Upper lobe of left lung (tissue), 4 donors: Measurements from ENCODE around the gene CSNK2B.

ENCODE experiments used
- EP300 ChIP-seq, 4 donors: sonication (generic); formaldehyde crosslinking; IDR thresholded peaks; one replicate each; pipeline ENCODE4 v1.5.1; 2017; ENCODE audit warnings: antibody characterized with exemption in 4 of 4, control low read depth in 2 of 4
- POLR2A ChIP-seq, 4 donors: fragments of 450-650 bp; IDR thresholded peaks; one replicate each; pipeline ENCODE4 v1.5.1; 2016 to 2017; ENCODE audit warnings: antibody characterized with exemption in 4 of 4, mild to moderate bottlenecking in 2 of 4
- POLR2AphosphoS5 ChIP-seq, 2 donors: sonication (generic); formaldehyde crosslinking; IDR thresholded peaks; one replicate each; pipeline ENCODE4 v1.5.1; 2017; ENCODE audit warnings: antibody characterized with exemption in 2 of 2
- TF ChIP-seq, protein P1 (sequence below), 6 experiments: fragments of 450-650 bp in 4 of 6; fragments of 200-600 bp in 2 of 6; sonication (generic) in 2 of 6; IDR thresholded peaks; one replicate each; pipeline ENCODE4 v1.5.1; 2016 to 2019; ENCODE audit warnings: antibody characterized with exemption in 6 of 6

DNA sequence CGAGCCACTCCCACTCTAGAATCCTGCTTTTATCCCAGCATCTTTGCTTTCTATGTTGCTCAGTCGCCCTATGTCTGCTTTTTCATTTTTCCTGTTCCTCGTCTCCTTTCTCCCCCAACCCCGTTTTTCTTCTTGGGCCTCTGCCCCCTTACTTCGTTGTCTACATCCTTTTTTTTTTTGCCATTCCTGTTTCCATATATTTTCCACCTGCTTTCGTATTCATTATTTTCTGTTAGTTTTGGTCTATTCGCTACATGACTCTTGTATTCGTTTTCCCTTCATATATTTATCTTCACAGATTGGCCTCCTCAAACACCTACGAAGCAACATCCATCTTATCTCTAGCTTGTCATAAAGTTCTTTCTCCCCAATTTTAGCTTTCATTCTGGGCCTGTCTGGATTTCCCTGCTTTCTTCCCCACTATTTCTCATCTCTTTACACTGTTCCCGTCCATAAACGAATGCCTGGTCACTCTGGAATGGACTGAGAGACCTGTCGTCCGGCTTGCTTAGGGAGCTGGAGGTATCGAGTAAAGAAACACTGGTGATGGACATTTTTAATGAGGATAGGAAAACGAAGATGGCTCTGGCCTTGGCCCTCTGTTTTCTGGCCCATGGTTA lies 44.5 kb upstream of the CSNK2B start:
- TF ChIP-seq, protein P1, sequence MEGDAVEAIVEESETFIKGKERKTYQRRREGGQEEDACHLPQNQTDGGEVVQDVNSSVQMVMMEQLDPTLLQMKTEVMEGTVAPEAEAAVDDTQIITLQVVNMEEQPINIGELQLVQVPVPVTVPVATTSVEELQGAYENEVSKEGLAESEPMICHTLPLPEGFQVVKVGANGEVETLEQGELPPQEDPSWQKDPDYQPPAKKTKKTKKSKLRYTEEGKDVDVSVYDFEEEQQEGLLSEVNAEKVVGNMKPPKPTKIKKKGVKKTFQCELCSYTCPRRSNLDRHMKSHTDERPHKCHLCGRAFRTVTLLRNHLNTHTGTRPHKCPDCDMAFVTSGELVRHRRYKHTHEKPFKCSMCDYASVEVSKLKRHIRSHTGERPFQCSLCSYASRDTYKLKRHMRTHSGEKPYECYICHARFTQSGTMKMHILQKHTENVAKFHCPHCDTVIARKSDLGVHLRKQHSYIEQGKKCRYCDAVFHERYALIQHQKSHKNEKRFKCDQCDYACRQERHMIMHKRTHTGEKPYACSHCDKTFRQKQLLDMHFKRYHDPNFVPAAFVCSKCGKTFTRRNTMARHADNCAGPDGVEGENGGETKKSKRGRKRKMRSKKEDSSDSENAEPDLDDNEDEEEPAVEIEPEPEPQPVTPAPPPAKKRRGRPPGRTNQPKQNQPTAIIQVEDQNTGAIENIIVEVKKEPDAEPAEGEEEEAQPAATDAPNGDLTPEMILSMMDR (IDR thresholded peaks at IDR 0.05) = no peak
- no peak for TF ChIP-seq POLR2A (IDR thresholded peaks at IDR 0.05)
- TF ChIP-seq POLR2AphosphoS5 (IDR thresholded peaks at IDR 0.05) = no peak
- TF ChIP-seq EP300 (IDR thresholded peaks at IDR 0.05) = no peak
